Left colon (tissue), 2 donors: ENCODE results near the gene SIDT1. TPM values are rescaled to one million over a fixed set of nuclear protein-coding genes. Genes with fewer than 3 reads are reported as not detected.
A peak's percentile ranks its signal among the peaks of the same experiment; 100 is the strongest.

Source experiments
- ATAC-seq: fragments of 200-7000 bp; cut with Tn5 transposase; one replicate; pipeline ENCODE4 v1.9.1; 2020; ENCODE audit warnings: mild to moderate bottlenecking, moderate library complexity
- DNase-seq, 2 donors: peaks; one replicate each; pipeline ENCODE4 v3.0.0-alpha.2; 2020
- intact Hi-C, 2 donors: fragments of 100-400 bp; cut with DNase I in 1 of 2; cut with micrococcal nuclease in 1 of 2; formaldehyde crosslinking; loops; one replicate each; pipeline versions ENCODE4 v1.11.2 to v1.14.0; 2022; cut with DNase I, micrococcal nuclease
- total RNA-seq, 2 donors: library from RNA; stranded (reverse); fragmentation: NEBNext Ultra II Directional; extraction: Animal tissue kit (Norgen Biotek cat#: 25700); gene quantifications; one replicate each; pipeline ENCODE4 v1.2.1, GENCODE V29; 2021
- donor health status: DM: no; HTN: no; CAD: no.
- donor health status: DM: yes; HTN: yes; CAD: no.

Gene SIDT1
- total RNA-seq, 2 donors from 2014 or later: 50.8 to 65.7 TPM

GRCh38 chr3:113536627-113537101, 4.3 kb downstream of the SIDT1 start:
- peak in 1 of 2 donors; percentile 34 for DNase-seq
- intact Hi-C loops: no loop called here
- peak; percentile 62 for ATAC-seq

DNA sequence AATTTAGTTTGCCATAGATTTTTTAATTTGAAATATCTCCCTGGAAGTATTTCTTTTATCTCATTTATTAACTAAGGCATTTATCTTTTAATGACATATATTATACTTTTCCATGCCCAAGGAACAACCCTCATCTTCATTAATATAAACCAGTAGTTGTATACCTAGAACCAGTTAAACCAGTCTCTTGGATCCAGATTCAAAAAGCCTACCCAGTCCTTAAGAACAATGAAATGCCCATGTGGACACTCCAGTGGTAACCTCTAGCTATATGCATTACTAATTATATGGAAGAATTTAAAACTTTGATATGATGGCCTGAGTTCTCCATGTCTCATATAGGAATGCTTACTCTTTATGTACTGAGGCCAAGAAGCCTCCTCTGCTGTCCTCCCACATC, 4.8 kb downstream of the SIDT1 start:
- ATAC-seq (no peak), DNase-seq (no peak)
- intact Hi-C loops: no loop called here

DNA sequence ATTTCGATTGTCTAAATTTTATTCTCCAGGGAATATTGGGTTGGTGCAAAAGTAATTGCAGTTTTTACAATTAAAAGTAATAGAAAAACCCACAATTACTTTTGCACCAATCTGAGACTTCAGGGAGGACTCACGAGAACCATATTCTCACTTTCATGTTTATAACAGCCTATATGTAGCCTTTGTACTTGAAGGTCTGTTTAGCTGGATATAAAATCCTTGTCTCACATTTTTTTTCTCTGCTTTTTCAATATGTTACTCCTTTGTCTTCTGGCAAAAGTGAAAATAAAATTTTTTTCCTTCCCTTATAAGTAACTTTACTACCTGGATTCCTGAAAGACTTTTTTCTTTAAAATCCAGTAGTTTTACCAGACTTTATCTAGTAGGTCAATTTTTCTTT, 9.2 kb downstream of the SIDT1 start:
- DNase-seq (no peak), ATAC-seq (no peak)
- intact Hi-C loops: no loop called here

GRCh38 chr3:113545594-113545993, 13.2 kb downstream of the SIDT1 start:
- ATAC-seq (no peak), DNase-seq (no peak)
- intact Hi-C loops: no loop called here

- ATAC-seq (no peak), DNase-seq (no peak)
- intact Hi-C loops: no loop called here
Observed at GRCh38 chr3:113546414-113546893, 14.1 kb downstream of the SIDT1 start.

- intact Hi-C loops: no loop called here
- ATAC-seq (no peak), DNase-seq (no peak)
Observed at GRCh38 chr3:113548501-113548900, 16.1 kb downstream of the SIDT1 start.

GRCh38 chr3:113551820-113552219, 19.5 kb downstream of the SIDT1 start:
- intact Hi-C loops: no loop called here
- DNase-seq (no peak), ATAC-seq (peak; percentile 52)

DNA sequence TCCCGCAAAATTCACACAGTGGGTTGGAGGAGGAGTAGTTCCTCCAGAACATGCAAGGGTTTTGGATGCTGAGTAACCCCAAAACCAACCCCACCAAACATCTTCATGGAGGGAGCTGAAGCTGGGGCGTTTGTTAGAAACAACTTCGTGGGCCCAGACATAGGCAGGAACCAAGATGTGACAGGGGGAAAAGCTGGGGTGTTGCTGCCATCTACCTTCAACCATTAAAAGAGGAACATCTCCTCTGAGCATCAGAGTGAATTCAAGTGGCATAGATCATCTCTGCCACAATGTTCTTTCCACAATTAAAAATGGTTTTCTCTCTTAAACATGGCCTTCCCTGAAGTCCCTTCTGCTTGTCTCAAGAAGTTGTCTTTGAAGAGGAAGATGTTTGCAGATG, 20.5 kb downstream of the SIDT1 start:
- ATAC-seq: no peak
- DNase-seq: no peak
- intact Hi-C loops: no loop called here

- DNase-seq (no peak), ATAC-seq (no peak)
- intact Hi-C loops: no loop called here
Observed at GRCh38 chr3:113555138-113555537, 22.8 kb downstream of the SIDT1 start.

DNA sequence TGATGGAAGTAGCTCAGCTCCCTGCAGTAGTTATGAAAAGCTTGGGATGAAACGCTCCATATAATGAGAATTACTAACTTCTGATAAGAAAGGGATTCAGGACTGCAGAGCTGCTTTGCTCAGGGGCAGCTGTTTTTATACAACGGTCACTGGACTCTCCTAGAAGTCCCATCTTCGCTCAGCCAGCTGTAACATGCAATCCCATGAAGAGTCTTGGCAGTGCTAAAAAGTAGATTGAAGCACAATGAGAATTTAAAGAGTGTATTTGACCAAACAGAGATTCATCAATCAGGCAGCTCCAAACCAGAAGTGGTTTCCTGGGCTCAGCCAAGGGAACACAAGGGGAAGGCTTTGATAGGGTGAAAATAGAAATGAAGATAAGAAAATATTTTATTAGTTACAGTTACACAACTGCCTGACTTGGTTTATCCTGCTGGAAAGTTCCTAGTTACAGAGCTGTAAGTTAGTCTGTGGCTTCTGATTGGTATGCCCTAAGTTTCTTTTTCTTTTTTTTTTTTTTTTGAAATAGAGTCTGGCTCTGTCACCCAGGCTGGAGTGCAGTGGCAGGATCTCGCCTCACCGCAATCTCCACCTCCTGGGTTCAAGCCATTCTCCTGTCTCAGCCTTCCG, 24.1 kb downstream of the SIDT1 start:
- intact Hi-C loops: no loop called here
- ATAC-seq: peak; percentile 27
- no peak for DNase-seq

DNA sequence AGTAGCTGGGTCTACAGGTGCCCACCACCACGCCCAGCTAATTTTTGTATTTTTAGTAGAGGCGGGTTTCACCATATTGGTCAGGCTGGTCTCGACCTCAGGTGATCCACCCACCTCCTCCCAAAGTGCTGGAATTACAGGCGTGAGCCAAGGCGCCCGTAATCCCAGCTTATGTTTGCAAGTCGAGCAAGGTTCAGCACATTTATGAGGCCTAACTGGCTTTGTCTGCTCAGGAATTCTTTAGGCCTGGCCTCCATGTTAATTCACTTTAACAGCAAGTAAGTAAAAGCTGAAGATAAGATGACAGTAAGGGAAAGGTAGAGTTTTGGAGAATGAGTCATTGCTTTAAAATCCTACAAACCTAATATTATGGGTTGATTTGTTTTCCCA, 24.6 kb downstream of the SIDT1 start:
- peak; percentile 89 for ATAC-seq
- intact Hi-C loops: no loop called here
- peak; percentile 49 to 59 for DNase-seq

- intact Hi-C loops: no loop called here
- ATAC-seq: peak; percentile 58
- no peak for DNase-seq
Observed at GRCh38 chr3:113557374-113557773, 25.0 kb downstream of the SIDT1 start.

DNA sequence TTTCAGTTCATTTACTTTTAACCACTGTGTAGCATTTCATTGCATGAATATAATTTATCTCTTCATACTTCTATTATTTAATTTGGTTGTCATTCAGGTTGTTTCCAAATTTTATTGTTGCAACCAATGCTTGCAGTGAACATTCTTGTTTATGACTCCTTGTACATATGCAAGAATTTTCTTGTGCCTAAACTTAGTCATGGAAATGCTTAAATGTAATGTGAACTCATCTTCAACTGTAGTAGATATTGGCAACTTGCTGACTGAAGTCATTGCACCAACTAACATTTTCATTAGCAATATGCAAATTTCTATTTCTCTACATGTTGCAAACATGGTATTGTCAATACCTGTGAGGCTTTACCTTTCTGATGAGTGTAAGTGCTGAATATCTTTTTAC, 26.7 kb downstream of the SIDT1 start:
- ATAC-seq: no peak
- intact Hi-C loops: no loop called here
- no peak for DNase-seq

GRCh38 chr3:113560271-113560670, 27.9 kb downstream of the SIDT1 start:
- ATAC-seq (no peak), DNase-seq (no peak)
- intact Hi-C loops: no loop called here

- DNase-seq (no peak), ATAC-seq (no peak)
- intact Hi-C loops: no loop called here
Observed at GRCh38 chr3:113560831-113561623, 28.7 kb downstream of the SIDT1 start.

GRCh38 chr3:113565555-113565954, 33.2 kb downstream of the SIDT1 start:
- ATAC-seq (no peak), DNase-seq (no peak)
- intact Hi-C loops: no loop called here

DNA sequence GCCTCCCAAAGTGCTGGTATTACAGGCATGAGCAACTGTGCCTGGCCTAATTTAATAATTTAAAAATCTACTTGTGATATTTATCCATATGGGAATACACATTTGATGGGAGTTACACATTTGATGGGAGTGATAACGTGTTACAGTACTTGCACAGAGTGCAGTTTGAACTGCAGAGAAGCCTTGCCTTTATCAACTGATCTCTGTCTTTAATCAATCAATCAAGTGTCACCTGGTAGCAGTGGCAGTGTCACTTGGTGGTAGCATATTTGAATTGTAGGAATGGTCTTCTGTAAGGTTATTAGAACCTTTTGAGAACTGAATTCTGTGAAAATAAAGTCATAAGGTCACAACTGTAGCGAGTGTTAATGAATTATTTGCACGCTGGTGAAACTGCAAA, 37.8 kb downstream of the SIDT1 start:
- no peak for DNase-seq

GRCh38 chr3:113571360-113571759, 39.0 kb downstream of the SIDT1 start:
- DNase-seq (no peak), ATAC-seq (no peak)
- intact Hi-C loops: no loop called here

More for the DNA sequence above, 37.8 kb downstream of the SIDT1 start:
- ATAC-seq: no peak
- intact Hi-C loops: no loop called here

DNA sequence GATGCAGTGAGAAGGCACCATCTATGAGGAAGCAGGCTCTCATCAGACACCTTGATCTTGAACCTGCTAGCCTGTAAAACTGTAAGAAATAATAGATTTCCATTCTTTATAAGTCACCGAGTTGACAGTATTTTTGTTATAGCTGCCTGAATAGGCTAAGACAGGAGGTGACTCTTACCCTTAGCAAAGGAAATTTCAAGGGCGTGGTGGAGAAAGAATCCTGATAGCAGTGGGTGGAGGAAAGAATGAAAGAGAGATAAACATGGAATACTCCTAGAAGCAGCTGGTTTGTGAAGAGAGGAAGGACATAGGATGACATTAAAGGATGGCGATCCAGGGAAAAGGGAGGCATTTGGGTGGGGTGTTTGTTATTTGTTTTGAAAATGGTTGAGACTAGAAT, 41.4 kb downstream of the SIDT1 start:
- ATAC-seq: peak; percentile 73
- DNase-seq: no peak
- intact Hi-C loops: no loop called here

DNA sequence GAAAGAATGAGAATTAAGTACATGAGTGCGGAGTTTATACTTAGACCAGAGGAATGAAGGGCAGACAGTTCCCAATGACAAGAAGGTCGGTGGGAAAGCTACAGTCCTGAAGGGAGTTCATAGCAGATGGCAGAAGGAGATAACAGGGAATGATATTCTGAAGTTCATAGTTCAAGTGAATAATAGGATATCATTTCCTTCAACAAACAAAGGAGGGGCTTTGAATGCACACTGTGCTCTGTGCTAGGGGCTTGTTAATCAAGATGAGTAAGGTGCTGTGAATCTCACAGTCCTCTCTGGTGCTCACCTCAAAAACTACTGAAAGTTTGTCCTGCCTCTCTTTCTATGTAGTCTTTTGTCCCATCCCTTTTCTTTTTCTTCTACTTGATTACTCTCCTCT, 41.9 kb downstream of the SIDT1 start:
- DNase-seq (no peak), ATAC-seq (peak; percentile 81)
- intact Hi-C loops: no loop called here
